Caki2 (cell line): ENCODE results near the gene FBN1. TPM values are rescaled to one million over a fixed set of nuclear protein-coding genes. Genes with fewer than 3 reads are reported as not detected.

Experiments used
- DNase-seq: peaks from one replicate; pipeline ENCODE4 v3.0.0-alpha.2; 2015; ENCODE audit warnings: low read depth
- in situ Hi-C: cut with HindIII; loops from 2 replicates; pipeline ENCODE4 v1.10.0; 2016; ENCODE audit warnings: low sequenced_read_pairs, low pct_unique_long_range_greater_than_20kb, mixed read lengths
- total RNA-seq: library from RNA; depleted of rRNA; stranded (reverse); fragments of >200 nt; shearing (Covaris generic); gene quantifications from 2 replicates; pipeline ENCODE4 v1.2.3, GENCODE V29; 2014; ENCODE audit warnings: low replicate concordance

The FBN1 gene
- total RNA-seq, 1 experiment from 2014 or later = 22.5 TPM

DNA sequence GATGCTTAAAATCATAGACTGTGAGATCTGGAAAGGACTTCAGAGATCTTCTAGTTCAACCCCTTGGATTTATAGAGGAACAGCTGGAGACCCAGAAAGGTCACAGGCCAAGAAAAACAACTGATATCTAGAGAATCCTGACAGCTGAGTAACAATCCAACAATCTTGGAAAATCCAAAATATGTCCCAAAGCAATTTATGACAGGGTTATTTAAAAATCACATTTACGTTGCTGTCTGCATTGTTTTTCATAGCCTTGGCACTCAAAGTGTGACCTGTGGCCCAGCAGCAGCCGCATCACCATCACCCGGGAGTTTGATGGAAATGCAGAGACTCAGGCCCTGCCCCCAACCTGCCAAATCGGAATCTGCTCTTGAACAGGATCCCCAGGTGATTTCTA is 78.8 kb downstream of the FBN1 start:
- no peak for DNase-seq
- in situ Hi-C loops = no loop called here

DNA sequence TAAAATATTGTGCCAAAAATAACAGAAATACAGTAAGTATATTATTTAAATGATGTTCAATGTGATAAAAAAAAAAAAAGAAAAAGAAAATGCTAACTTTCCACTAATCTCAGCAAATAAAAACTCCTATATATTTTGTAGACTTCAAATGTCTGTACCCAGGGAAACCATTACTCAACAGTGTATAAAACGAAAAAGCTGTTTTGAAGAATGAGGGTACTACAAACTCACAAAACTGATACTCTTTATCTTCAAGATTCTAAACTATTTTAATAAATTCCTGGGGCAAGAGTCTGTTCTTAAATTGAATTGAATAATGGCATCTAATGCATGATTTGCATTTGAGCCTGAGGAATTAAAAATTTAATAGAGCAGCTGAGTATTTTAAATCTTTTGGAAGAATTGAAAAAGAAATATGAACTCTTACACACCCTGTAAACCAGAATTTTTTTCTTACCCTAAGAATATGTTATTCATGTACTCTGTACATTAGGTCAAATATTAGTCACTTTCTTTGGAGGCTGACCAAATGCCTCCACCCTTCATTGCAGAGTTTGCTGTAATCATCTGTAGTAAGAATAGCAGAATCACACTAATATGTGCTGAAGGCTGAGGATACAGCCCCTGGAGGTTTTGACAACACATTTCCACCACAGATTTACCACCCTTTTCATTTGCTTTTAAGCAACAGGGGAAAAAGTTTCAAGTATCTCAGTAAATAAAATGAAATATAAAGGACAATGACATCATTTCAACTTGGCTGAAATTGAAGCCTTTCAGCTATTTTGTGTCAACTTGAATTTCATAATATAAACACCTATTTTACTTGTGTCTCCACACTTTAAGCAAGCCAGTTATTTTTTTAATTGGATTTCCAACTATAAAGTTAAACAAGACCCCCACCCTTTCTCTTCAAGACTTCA is 79.7 kb downstream of the FBN1 start:
- in situ Hi-C loops = no loop called here
- no peak for DNase-seq

DNA sequence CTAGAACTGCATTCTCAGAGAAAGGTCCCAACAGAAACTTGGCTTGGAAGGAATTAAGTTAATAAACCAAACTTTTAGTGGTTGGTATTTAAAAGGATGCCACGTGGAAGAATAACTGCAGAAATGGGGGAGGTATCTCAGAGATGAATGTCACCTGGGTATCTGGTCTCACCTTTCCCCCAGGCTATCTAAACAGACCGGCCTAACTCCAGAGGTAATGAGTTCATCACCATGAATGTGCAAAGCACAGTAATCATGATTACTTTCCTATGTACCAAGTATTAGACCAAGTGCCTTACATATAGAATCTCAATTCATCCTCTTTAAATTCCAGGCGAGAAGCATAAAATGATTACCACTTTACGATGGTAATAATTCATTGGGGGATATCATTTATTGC is 80.8 kb downstream of the FBN1 start:
- in situ Hi-C loops = no loop called here
- DNase-seq = no peak

DNA sequence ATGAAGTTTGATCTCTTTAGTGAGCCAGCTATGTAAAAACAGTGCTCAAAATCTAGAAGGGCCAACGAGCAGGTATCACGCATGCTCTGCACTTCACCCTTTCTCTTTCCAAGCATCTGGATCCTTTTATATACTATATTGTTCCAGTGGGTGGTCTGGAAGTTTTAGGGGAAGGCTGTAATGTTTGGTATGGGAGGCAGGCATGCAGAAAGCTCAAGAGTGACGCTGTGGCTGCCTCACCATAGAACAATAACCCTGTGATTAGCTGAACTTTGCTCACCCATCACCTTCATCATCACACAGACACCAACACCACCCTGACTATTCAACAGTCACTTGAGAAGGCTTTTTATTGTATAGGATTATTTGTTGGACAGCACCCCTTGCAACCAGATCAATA is 81.6 kb downstream of the FBN1 start:
- in situ Hi-C loops = no loop called here
- no peak for DNase-seq

DNA sequence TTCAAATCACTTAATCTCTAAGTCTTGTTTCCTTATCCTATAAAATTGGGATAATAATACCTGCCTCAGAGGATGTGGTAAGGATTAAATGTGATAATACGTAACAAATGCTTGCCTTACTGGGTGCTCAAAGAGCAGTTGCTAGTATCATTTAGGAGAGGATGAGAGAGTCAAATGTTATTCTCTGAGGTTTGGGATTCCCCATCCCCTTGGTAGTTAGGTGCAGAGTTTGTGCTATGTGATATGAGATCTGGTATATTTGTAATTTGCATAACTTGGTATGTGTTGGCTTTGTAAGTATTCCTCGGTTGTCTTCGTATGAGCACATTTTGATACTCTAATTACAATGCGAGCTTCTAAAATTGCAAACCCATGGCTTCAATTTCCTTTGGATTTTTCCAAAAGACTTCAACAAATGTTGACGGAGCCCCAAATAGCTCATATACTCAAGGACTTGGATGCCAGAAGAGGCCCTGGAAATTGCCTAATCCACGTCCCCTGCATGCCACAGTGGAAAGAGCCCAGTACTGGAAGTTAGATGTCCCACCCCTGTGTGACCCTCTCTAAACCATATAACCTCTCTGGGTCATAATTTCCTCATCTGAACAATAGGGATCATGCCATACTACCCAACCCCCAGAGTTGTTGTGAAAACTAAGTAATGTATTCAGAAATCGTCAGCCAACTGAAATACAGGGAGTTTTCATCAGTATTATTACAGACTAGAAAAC is 85.0 kb downstream of the FBN1 start:
- in situ Hi-C loops = no loop called here
- no peak for DNase-seq

DNA sequence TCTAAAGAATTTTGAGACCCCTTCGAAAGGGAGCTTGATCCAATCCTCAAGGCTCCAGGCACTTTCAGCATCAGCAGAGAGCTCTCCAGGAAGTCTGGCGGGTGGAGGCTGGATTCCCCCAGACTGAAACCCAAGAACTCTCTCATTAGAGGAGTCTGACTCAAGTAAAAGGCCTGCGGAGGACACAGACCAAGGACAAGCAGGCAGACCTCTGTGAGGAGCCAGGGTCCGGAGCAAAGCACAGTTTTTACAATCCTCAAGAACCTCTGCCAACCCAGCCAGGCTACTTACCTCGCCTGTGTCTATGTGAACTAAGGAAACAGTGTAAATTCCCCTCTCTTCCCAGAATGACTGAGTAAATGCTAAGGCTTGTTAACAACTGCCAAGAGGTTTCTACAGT is 86.2 kb downstream of the FBN1 start:
- DNase-seq = no peak
- in situ Hi-C loops = no loop called here

DNA sequence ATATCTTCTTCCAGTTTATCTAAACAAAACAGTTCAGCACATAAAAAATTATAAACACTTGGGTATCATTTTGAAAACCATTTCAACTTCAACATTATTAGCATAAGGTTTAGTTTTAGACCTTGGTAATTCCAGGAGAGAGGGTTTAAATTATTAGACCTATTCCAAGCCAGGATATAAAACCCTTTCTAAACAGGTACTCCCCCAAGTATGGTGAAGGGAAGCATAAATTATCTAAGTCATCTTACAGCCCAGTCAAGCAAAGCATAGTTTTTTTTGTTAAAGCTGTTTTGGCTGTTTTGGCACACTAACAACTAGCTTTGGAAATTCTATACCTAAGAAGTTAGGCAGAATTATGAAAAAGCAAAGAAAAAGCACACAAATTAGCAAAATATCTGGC is 87.3 kb downstream of the FBN1 start:
- in situ Hi-C loops = no loop called here
- no peak for DNase-seq

DNA sequence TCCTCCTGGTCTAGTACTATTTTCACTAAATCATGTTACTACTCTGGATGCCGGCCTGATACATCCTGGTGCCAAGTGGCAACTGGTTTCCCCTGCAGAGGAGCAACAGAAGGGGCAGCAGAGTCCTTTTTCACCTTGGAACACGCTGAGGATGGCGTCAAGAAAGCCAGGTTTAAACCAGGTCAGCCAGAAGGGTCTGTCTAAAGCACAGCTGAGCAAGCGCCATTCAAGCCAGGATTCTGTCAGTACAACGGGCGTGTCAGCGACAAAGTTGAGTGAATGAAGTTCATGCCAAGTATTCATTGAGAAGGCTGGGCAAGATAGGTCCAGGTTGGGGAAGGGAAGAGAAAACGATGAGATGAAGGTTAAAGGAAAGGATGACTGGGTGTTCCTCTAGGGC is 88.2 kb downstream of the FBN1 start:
- in situ Hi-C loops = no loop called here
- DNase-seq = no peak

DNA sequence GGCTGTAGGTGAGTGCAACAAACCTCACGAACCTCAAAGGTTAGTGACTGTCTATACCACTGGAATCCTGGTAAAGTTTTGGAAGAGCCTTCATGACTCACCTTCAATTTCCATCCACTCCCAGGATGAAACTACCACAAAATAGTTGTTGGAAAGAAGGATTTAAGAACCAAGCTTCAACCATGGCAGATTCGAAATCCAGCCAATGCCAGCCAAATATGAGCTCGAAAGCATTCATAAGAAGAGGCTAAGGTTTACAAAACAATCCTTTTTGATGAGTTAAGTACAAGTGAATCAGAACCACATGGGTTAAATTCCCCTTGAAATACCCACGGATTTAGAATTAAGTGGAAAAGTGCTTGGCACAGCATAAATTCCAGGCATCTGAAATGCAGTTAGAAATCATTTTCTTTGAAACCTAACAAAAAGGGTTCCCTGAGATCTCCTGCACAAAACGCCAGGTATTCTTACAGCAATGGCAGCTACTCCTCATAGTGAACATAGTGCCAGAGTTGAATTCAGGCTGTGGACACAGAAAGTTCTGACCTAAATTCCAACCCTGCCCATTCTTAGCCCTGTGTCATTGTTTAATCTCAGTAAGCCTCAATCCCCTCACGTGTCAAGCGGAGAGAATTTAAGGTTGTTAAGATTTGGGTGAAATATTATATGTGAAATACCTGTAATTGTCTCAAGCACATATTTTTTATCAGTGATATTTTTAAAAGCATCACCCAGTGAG is 89.2 kb downstream of the FBN1 start:
- no peak for DNase-seq
- in situ Hi-C loops = no loop called here

DNA sequence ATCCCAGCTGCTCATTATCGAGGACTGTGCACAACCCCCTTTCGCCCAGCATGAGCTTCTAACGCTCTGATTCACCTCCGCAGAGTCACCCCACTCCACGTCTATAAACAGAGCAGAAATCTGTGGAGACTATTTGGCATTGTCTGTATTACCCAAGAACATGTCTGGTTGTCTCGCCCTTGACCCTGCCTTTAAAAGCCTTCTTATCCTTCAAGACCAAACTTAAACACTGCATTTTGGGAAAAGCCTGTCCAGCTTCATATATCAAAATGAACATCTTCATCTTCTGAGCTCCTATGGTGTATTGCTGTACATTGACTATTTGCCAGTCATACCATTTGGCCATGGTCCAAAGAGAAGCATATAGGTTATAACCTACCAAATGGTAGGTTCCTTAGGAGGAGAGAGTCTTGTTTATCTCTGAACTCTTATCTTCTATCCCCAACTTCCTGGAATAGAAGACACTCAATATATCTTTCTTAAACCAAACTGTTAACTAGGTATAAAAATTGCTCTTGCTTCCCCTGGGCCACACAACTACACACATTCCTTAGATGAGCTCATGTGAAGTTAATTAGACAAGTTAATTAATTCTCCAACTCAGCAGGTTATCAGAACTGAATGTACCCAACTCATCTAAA is 90.1 kb downstream of the FBN1 start:
- in situ Hi-C loops = no loop called here
- no peak for DNase-seq

DNA sequence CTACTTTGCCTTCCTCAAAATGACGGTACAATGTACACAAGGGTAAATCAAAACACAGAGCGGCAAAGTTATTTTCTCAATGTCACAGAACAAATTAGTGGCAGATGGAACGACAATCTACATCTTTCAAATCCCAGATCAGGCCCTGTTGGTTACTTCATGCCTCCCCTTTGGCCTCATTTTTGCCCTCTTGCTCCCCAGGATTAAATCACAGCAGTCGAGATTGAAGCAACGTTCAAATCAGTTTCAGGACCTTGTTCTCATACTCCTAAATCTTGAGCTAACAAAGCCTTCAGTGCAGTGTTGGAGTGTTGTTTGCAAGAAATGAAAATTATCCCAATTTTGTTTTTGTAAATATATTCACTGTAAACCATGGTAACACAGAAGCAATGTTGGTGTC is 91.4 kb downstream of the FBN1 start:
- in situ Hi-C loops = no loop called here
- DNase-seq = no peak

DNA sequence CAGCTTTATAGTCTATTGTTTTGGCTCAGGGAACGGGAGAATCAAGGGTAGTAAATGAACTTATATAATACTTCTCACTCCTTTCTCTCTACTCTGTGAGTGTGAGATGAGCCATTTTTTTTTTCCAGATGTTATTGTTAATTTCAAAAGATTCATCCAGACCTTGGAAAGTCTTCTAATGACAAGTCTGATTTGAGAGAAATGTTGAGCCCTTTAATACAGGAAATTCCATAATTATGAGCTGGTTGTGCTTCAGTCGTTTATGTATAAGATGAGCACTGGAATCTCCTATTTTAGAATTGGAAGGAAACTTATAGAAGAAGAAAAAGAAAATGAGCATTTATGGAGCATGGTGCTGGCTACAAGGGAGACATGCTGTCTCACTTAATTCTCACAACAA is 92.0 kb downstream of the FBN1 start:
- no peak for DNase-seq
- in situ Hi-C loops = no loop called here

DNA sequence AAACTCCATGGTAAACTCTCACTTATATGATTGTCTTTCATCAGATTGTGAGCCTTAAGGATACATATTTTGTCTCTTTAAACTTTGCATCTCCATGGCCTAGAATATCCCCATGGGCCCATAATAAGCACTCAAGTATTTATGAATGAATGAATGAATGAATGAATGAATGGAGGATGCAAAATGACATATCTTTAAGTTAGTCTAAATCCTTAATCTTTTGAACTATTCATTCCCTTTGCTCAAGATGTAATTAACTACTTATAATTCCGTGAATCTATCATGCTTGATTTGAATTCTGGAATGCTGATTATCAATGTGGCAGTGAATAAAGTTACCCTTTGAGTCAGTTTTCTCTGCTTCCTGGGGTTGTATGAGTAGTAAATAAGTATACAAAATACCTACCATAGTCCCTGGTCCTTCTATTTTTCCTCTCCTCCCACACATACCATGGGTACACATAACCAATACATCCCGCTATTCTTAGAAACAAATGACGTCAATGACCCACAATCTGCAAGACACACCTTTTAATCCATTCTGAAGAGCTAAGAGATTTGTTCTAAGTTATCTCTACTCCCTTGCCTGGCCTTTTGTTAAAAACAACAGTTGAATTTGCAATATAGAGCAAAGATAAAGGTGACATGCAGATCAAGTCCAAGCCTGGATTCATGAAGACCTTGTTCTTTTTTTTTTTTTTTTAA is 94.5 kb downstream of the FBN1 start:
- in situ Hi-C loops = no loop called here
- DNase-seq = no peak

DNA sequence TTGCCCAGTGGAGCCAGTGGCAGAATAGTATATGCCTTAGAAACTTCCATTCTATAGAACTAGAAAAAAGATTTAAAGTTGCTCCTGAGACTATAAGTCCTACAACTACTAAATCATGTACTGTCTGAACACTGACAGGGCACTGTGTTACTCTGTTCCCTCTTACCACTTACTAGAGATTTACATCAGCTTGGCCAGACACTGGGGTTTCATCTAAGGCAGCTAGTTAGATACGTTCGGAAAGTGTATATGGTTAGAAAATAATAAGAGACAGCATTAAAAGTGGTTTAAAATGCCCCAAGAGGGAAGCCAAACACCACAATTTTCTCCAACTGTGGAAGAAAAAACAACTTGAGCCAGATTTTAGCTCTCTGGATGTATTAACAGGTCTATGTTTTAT is 97.1 kb downstream of the FBN1 start:
- in situ Hi-C loops = no loop called here
- DNase-seq = no peak

DNA sequence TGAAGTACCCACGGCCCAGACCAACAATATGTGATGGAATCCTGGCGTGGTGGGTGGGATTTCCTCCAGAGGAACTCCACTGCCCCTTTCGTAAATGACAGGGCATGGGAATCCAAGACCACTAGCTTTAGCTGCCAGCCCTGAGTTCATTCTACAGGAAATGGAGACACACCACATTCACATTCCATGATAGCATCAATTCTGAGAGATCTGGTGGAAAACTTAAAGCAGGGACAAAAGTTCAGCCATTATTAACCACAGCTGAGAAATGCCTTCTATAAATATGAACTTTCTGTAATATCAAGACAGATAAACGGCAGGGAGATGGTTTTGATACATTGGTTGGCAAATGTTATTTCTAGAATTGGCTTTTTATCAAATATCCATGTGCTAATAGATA is 98.2 kb downstream of the FBN1 start:
- in situ Hi-C loops = no loop called here
- no peak for DNase-seq

DNA sequence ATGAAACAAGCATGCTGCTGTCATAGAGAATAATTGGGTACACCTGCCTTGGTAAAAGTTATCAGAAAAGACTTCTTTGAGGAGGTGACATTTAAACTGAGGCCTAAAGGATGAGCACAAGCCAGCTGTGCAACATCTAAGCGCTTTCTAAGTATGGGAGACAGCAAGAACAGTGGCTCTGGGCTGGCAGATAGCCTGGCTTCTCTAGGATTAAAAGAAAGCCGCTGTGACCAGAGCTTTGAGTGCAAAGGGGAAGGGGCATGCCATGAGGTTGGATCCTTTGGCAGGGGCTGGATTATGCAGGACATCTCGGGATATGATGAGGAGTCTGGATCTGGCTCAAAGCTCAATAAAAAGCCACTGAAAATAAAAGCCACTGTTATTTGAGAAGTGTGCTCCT is 99.2 kb downstream of the FBN1 start:
- in situ Hi-C loops = no loop called here
- DNase-seq = no peak

DNA sequence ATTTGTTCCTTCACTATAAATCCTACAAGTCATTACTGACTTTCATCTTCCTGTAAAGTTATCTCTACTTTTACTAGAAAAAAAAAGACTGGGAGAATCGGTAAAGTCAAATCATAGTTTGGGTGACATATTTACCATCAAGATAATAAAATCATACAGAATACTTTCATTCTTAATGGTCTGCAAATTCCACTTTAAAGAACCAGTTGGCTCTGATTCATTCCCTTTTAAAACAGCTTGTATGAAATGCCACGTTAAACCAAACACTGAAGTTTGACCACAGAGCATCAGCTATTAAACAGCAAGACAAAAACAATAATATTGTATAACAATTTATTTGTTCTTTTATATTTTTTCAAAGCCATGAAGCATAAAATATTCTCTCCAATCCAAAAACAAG is 100.7 kb downstream of the FBN1 start:
- DNase-seq = no peak
- in situ Hi-C loops = no loop called here
